ENCODE data around the gene GP9.

- no peak for TF ChIP-seq REST (IDR thresholded peaks at IDR 0.05; ENCODE audit: insufficient read depth in 1 of 2, low read depth in 2 of 2, low read length in 2 of 2)
- TF ChIP-seq POLR2AphosphoS5 (IDR thresholded peaks at IDR 0.05; ENCODE audit: low read depth, low read length) = no peak
- TF ChIP-seq FOXP2 (optimal IDR thresholded peaks at IDR 0.05; ENCODE audit: borderline replicate concordance, extremely low read depth, extremely low read length, insufficient read depth) = no peak
- no peak for TF ChIP-seq TAF1 (IDR thresholded peaks at IDR 0.05; ENCODE audit: borderline replicate concordance, insufficient read depth, low read length)
- TF ChIP-seq SIN3A (IDR thresholded peaks at IDR 0.05; ENCODE audit: borderline replicate concordance, insufficient read depth, low read length) = no peak
Observed at GRCh38 chr3:129045675-129046036, 14.9 kb upstream of the GP9 start.

Measured in PFSK-1 (cell line).